Neural progenitor cell (in vitro differentiated cells): ENCODE measurements around the gene MYH9. TPM values are rescaled to one million over a fixed set of nuclear protein-coding genes. Genes with fewer than 3 reads are reported as not detected.

Experiments
- DNase-seq: peaks from one replicate; pipeline ENCODE4 v3.0.0-alpha.2; 2016; ENCODE audit warnings: low spot score
- H2AFZ ChIP-seq: fragments of 200-600 bp; sonication (generic); replicated peaks from 2 replicates; pipeline ENCODE4 v1.6.1; 2016; ENCODE audit warnings: antibody characterized with exemption
- H3F3A ChIP-seq: fragments of 200-600 bp; sonication (generic); 2 replicates; pipeline ENCODE4 v1.6.1; 2016; ENCODE audit warnings: antibody characterized with exemption, low read depth
- H3K27ac ChIP-seq: fragments of 200-600 bp; sonication (generic); 2 replicates; pipeline ENCODE4 v1.5.1; 2016; ENCODE audit warnings: mild to moderate bottlenecking
- H3K27me3 ChIP-seq: fragments of 200-600 bp; sonication (generic); 2 replicates; pipeline ENCODE4 v1.6.1; 2016; ENCODE audit warnings: mild to moderate bottlenecking, moderate library complexity
- H3K36me3 ChIP-seq: fragments of 200-600 bp; sonication (generic); 2 replicates; pipeline ENCODE4 v1.5.1; 2016
- H3K4me1 ChIP-seq: fragments of 200-600 bp; sonication (generic); 2 replicates; pipeline ENCODE4 v1.6.1; 2016; ENCODE audit warnings: mixed run types
- H3K4me2 ChIP-seq: fragments of 200-600 bp; sonication (generic); 2 replicates; pipeline ENCODE4 v1.6.1; 2016
- H3K4me3 ChIP-seq: fragments of 200-600 bp; sonication (generic); 2 replicates; pipeline ENCODE4 v1.5.1; 2016
- H3K79me2 ChIP-seq: fragments of 200-600 bp; sonication (generic); 2 replicates; pipeline ENCODE4 v1.6.1; 2016; ENCODE audit warnings: low read depth
- H3K9ac ChIP-seq: fragments of 200-600 bp; sonication (generic); 2 replicates; pipeline ENCODE4 v1.6.1; 2016
- H3K9me3 ChIP-seq: fragments of 200-600 bp; sonication (generic); 2 replicates; pipeline ENCODE4 v1.5.1; 2016; ENCODE audit warnings: low read depth
- H4K20me1 ChIP-seq: fragments of 200-600 bp; sonication (generic); 2 replicates; pipeline ENCODE4 v1.6.1; 2016; ENCODE audit warnings: low read depth
- H3K27ac Mint-ChIP-seq: 3 replicates; pipeline ENCODE4 v1.8.0; 2021; ENCODE audit warnings: mixed read lengths
- H3K27me3 Mint-ChIP-seq: 2 replicates; pipeline ENCODE4 v1.8.0; 2022; ENCODE audit warnings: low read depth, mild to moderate bottlenecking, inconsistent platforms, moderate library complexity, mixed read lengths; ENCODE audit not compliant: insufficient read depth
- H3K36me3 Mint-ChIP-seq: 3 replicates; pipeline ENCODE4 v1.8.0; 2021; ENCODE audit warnings: mixed read lengths
- H3K4me1 Mint-ChIP-seq: 3 replicates; pipeline ENCODE4 v1.8.0; 2021; ENCODE audit warnings: mixed read lengths
- H3K4me3 Mint-ChIP-seq: 3 replicates; pipeline ENCODE4 v1.8.0; 2021; ENCODE audit warnings: mild to moderate bottlenecking, moderate library complexity, mixed read lengths
- H3K9me3 Mint-ChIP-seq: 3 replicates; pipeline ENCODE4 v1.8.0; 2020; ENCODE audit warnings: mixed read lengths
- EZH2 ChIP-seq: fragments of 200-600 bp; sonication (generic); IDR thresholded peaks from 2 replicates; pipeline ENCODE4 v1.6.1; 2017; ENCODE audit warnings: antibody characterized with exemption, mild to moderate bottlenecking, moderate library complexity
- EZH2phosphoT487 ChIP-seq: fragments of 200-600 bp; sonication (generic); IDR thresholded peaks from 2 replicates; pipeline ENCODE4 v1.6.1; 2017; ENCODE audit warnings: antibody characterized with exemption
- total RNA-seq: library from RNA; depleted of rRNA; stranded (reverse); fragments of >200 nt; gene quantifications from 2 replicates; pipeline ENCODE4 v1.2.3, GENCODE V29; 2015; ENCODE audit warnings: low replicate concordance
- TF ChIP-seq, protein P1 (sequence below): fragments of 200-600 bp; sonication (generic); IDR thresholded peaks from 2 replicates; pipeline ENCODE4 v1.5.1; 2017; ENCODE audit warnings: antibody characterized with exemption, mild to moderate bottlenecking

The MYH9 gene
- total RNA-seq, 1 donor from 2014 or later, result 77.2 TPM

DNA sequence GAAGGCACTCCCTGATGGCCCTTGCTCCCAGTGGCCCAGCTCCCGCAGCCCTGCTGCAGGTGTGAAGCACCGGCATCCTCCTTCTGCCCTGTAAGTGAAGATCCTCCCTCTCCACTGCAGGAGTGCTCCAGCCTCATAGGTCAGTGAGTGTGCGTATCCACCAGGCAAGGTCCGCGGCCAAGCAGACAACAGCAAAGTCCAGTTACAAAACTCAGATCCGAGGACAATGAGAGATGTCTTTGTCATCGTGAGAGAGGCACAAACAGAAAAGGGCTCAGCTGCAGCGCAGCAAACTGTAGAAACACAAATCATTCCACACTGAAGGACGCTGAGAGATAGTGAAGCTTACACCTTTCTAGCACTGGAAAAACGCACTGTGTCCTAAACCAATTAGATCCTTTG lies 46.1 kb downstream of the MYH9 start:
- Mint-ChIP-seq H3K36me3 (peaks cover 42% of the 10 kb centered on the region), H3K9me3 (no peaks in the 10 kb centered on the region), H3K27ac (no peak overlapping the region), H3K4me1 (peaks cover 25% of the 10 kb centered on the region), H3K4me3 (no peak overlapping the region), H3K27me3 (peaks cover 5% of the 10 kb centered on the region)
- Histone ChIP-seq H3K9ac (no peak overlapping the region), H3K4me3 (no peak overlapping the region), H3K36me3 (no peaks in the 10 kb centered on the region), H3K4me2 (no peak overlapping the region), H3K27me3 (no peaks in the 10 kb centered on the region), H3K79me2 (peaks cover 72% of the 10 kb centered on the region), H3K9me3 (no peaks in the 10 kb centered on the region), H3F3A (no peaks in the 10 kb centered on the region), H3K27ac (peak overlapping the region; percentile 8), H2AFZ (no peak overlapping the region), H3K4me1 (peaks cover 13% of the 10 kb centered on the region), H4K20me1 (peaks cover 54% of the 10 kb centered on the region)
- TF ChIP-seq, protein P1, sequence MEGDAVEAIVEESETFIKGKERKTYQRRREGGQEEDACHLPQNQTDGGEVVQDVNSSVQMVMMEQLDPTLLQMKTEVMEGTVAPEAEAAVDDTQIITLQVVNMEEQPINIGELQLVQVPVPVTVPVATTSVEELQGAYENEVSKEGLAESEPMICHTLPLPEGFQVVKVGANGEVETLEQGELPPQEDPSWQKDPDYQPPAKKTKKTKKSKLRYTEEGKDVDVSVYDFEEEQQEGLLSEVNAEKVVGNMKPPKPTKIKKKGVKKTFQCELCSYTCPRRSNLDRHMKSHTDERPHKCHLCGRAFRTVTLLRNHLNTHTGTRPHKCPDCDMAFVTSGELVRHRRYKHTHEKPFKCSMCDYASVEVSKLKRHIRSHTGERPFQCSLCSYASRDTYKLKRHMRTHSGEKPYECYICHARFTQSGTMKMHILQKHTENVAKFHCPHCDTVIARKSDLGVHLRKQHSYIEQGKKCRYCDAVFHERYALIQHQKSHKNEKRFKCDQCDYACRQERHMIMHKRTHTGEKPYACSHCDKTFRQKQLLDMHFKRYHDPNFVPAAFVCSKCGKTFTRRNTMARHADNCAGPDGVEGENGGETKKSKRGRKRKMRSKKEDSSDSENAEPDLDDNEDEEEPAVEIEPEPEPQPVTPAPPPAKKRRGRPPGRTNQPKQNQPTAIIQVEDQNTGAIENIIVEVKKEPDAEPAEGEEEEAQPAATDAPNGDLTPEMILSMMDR, result no peak
- no peak for DNase-seq

DNA sequence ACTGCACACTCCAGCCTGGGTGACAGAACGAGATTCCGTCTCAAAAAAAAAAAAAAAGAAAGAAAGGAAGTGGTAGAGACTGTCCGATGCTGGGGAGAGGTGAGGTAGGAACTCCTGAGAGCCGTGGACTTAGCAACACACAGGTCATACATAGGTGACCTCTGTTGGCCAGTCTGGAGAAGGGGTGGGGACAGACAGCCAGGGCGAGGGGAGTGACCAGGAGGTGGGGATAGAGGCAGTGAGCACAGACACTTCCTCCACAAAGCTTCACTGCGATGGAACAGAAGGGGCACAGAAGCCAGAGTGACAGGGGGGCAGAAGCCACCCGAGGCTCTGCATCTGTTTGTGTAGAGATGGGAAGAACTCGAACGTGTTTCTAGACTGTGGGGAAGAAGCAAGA lies 47.1 kb downstream of the MYH9 start:
- Histone ChIP-seq H3K36me3 (no peaks in the 10 kb centered on the region), H3F3A (peaks cover 6% of the 10 kb centered on the region), H3K79me2 (peaks cover 70% of the 10 kb centered on the region), H3K27me3 (no peaks in the 10 kb centered on the region), H3K4me2 (no peak overlapping the region), H3K27ac (no peak overlapping the region), H3K9me3 (no peaks in the 10 kb centered on the region), H3K9ac (no peak overlapping the region), H3K4me3 (no peak overlapping the region), H2AFZ (no peak overlapping the region), H3K4me1 (peaks cover 23% of the 10 kb centered on the region), H4K20me1 (peaks cover 55% of the 10 kb centered on the region)
- H3K36me3 Mint-ChIP-seq, result peaks cover 45% of the 10 kb centered on the region
- H3K27me3 Mint-ChIP-seq, result peaks cover 5% of the 10 kb centered on the region
- no peak overlapping the region for H3K4me3 Mint-ChIP-seq
- DNase-seq, result peak; percentile 38
- no peak for TF ChIP-seq EZH2phosphoT487
- TF ChIP-seq, protein P1, result no peak
- no peaks in the 10 kb centered on the region for H3K9me3 Mint-ChIP-seq
- peak overlapping the region; percentile 2 for H3K27ac Mint-ChIP-seq
- H3K4me1 Mint-ChIP-seq, result peaks cover 35% of the 10 kb centered on the region

DNA sequence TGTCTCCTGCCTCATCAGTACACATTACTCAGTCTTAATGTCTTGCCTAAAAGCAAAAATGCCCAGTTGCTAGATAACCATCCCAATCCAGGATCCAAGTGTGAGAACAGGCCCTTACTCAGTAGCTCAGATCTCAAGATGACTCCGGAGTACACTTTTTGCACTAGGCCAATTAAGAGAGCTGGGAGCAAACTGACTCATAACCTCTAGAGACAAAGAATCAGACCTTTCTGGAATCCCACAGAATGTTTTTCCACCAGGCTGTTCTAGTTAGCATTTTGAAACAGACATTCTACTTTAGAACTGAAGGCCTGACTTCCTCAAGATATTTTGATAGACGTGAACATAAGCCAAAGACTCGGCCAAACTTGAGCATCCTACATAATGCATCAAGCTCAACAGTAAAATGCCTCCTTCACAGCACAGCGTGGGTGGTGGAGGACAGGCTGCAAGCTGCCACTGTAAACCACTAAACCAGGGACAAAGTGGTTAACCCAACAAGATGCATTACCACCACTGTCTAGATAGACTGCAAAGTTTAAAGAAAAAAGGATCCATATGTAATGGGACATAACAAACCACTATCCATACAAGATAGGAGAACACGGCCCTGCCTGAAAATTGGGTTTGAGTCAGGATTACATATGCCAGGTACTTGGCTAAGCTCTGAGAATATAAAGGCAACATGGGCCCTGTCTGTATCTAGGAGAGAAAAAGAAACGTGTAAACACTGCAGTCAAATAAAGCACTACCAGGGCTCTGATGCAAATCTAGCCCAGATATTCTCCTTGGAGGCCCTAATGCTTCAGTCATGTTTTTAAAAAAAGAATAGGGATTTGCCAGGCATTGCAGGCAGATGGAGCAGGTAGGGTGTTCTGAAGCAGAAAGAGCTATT lies 48.3 kb downstream of the MYH9 start:
- Histone ChIP-seq H3K27me3 (no peaks in the 10 kb centered on the region), H2AFZ (no peak overlapping the region), H3K4me2 (no peak overlapping the region), H4K20me1 (peaks cover 55% of the 10 kb centered on the region), H3K4me1 (peaks cover 30% of the 10 kb centered on the region), H3K79me2 (peaks cover 63% of the 10 kb centered on the region), H3K36me3 (no peaks in the 10 kb centered on the region), H3K27ac (no peak overlapping the region), H3K9me3 (no peaks in the 10 kb centered on the region), H3K9ac (no peak overlapping the region), H3K4me3 (no peak overlapping the region), H3F3A (peaks cover 17% of the 10 kb centered on the region)
- H3K4me1 Mint-ChIP-seq, result peaks cover 44% of the 10 kb centered on the region
- H3K9me3 Mint-ChIP-seq, result no peaks in the 10 kb centered on the region
- H3K36me3 Mint-ChIP-seq, result peaks cover 48% of the 10 kb centered on the region
- no peak for DNase-seq
- H3K4me3 Mint-ChIP-seq, result no peak overlapping the region
- TF ChIP-seq, protein P1, result no peak
- TF ChIP-seq EZH2phosphoT487 (no peak), EZH2 (no peak)
- no peak overlapping the region for H3K27ac Mint-ChIP-seq
- peaks cover 5% of the 10 kb centered on the region for H3K27me3 Mint-ChIP-seq
